Calu3 (cell line): ENCODE data around the gene PLXNA4. TPM values are rescaled to one million over a fixed set of nuclear protein-coding genes. Genes with fewer than 3 reads are reported as not detected.
"Not testable (repeated sequence)": the region's sequence is repeated elsewhere in the genome, so short reads cannot be mapped to it uniquely, and the experiment has no call there.

Experiments
- BruUV-seq: library from RNA; stranded (reverse); fragments of 400-500 nt; replicated peaks from 2 replicates; lab custom pipeline; 2021; lab: Mats Ljungman, UMichigan
- CTCF ChIA-PET: fragments of 300-600 bp; sonication (Branson Sonifier 250); formaldehyde crosslinking; loops from one replicate; lab custom pipeline; 2022; ENCODE audit warnings: antibody characterized with exemption; lab: Charles Lee
- DNase-seq: peaks from one replicate; pipeline ENCODE4 v3.0.0; 2022
- H3K27ac Mint-ChIP-seq: one replicate; pipeline ENCODE4 v1.8.0; 2022; ENCODE audit warnings: mixed read lengths; ENCODE audit not compliant: unreplicated experiment
- H3K27me3 Mint-ChIP-seq: one replicate; pipeline ENCODE4 v1.8.0; 2022; ENCODE audit warnings: mixed read lengths; ENCODE audit not compliant: unreplicated experiment
- H3K36me3 Mint-ChIP-seq: one replicate; pipeline ENCODE4 v1.8.0; 2022; ENCODE audit warnings: mild to moderate bottlenecking, moderate library complexity, mixed read lengths; ENCODE audit not compliant: insufficient read depth, unreplicated experiment
- H3K4me1 Mint-ChIP-seq: one replicate; pipeline ENCODE4 v1.8.0; 2022; ENCODE audit warnings: mild to moderate bottlenecking, low read depth, mixed read lengths; ENCODE audit not compliant: unreplicated experiment
- H3K4me3 Mint-ChIP-seq: one replicate; pipeline ENCODE4 v1.8.0; 2022; ENCODE audit warnings: mild to moderate bottlenecking, low read depth, moderate library complexity, mixed read lengths; ENCODE audit not compliant: unreplicated experiment
- H3K9me3 Mint-ChIP-seq: one replicate; pipeline ENCODE4 v1.8.0; 2022; ENCODE audit warnings: low read depth, mixed read lengths; ENCODE audit not compliant: unreplicated experiment
- intact Hi-C: fragments of 100-400 bp; cut with micrococcal nuclease; formaldehyde crosslinking; loops from one replicate; pipeline ENCODE4 v1.10.0; 2022; ENCODE audit not compliant: unreplicated experiment
- total RNA-seq: library from RNA; stranded (reverse); gene quantifications from 2 replicates; pipeline ENCODE4 v1.2.3, GENCODE V29; 2022
- TF ChIP-seq, protein P1 (sequence below): fragments of 200-600 bp; IDR thresholded peaks from one replicate; pipeline ENCODE4 v1.8.0; 2022; ENCODE audit warnings: antibody characterized with exemption; ENCODE audit not compliant: unreplicated experiment

The PLXNA4 gene
- total RNA-seq, 1 experiment from 2014 or later: not detected

DNA sequence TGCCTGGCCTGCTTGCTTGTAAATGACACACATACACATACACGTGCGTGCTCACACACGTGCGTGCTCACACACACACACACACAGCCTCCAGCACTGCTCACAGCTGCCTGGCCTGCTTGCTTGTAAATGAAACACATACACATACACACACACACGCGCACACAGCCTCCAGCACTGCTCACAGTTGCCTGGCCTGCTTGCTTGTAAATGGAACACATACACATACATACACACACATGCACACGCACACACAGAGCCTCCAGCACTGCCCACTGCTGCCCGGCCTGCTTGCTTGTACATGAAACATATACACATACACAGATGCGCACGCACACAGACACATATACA, 397.2 kb downstream of the PLXNA4 start:
- no peak overlapping the region for H3K4me3 Mint-ChIP-seq
- CTCF ChIA-PET: no interaction called here
- no peaks in the 10 kb centered on the region for H3K27me3 Mint-ChIP-seq
- no peak overlapping the region for H3K27ac Mint-ChIP-seq
- BruUV-seq: no TSS peak
- H3K9me3 Mint-ChIP-seq: no peaks in the 10 kb centered on the region
- intact Hi-C loops: no loop called here
- no peaks in the 10 kb centered on the region for H3K36me3 Mint-ChIP-seq
- TF ChIP-seq, protein P1, sequence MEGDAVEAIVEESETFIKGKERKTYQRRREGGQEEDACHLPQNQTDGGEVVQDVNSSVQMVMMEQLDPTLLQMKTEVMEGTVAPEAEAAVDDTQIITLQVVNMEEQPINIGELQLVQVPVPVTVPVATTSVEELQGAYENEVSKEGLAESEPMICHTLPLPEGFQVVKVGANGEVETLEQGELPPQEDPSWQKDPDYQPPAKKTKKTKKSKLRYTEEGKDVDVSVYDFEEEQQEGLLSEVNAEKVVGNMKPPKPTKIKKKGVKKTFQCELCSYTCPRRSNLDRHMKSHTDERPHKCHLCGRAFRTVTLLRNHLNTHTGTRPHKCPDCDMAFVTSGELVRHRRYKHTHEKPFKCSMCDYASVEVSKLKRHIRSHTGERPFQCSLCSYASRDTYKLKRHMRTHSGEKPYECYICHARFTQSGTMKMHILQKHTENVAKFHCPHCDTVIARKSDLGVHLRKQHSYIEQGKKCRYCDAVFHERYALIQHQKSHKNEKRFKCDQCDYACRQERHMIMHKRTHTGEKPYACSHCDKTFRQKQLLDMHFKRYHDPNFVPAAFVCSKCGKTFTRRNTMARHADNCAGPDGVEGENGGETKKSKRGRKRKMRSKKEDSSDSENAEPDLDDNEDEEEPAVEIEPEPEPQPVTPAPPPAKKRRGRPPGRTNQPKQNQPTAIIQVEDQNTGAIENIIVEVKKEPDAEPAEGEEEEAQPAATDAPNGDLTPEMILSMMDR: no peak
- DNase-seq: no peak
- H3K4me1 Mint-ChIP-seq: no peaks in the 10 kb centered on the region

DNA sequence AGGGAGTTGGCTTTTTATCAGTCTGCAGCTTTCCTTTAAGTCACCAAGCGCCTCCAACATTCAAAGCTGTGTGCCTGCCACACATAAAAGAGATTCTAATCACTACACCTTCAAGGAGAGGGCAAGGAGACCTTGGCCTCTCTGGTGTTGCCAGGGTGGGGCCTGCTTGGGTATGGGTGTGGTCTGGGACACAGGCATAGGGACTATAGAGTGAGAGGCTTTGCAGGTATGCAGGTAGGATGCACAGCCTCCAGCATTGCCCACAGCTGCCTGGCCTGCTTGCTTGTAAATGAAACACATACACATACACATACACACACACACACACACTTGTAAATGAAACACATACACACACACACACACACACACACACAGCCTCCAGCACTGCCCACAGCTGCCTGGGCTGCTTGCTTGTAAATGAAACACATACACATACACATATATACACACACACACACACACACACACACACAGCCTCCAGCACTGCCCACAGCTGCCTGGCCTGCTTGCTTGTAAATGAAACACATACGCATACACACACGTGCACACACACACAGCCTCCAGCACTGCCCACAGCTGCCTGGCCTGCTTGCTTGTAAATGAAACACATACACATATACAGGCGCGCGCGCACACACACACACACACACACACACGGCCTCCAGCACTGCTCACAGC, 397.7 kb downstream of the PLXNA4 start:
- H3K27me3 Mint-ChIP-seq, BruUV-seq, H3K9me3 Mint-ChIP-seq: not testable (repeated sequence)

DNA sequence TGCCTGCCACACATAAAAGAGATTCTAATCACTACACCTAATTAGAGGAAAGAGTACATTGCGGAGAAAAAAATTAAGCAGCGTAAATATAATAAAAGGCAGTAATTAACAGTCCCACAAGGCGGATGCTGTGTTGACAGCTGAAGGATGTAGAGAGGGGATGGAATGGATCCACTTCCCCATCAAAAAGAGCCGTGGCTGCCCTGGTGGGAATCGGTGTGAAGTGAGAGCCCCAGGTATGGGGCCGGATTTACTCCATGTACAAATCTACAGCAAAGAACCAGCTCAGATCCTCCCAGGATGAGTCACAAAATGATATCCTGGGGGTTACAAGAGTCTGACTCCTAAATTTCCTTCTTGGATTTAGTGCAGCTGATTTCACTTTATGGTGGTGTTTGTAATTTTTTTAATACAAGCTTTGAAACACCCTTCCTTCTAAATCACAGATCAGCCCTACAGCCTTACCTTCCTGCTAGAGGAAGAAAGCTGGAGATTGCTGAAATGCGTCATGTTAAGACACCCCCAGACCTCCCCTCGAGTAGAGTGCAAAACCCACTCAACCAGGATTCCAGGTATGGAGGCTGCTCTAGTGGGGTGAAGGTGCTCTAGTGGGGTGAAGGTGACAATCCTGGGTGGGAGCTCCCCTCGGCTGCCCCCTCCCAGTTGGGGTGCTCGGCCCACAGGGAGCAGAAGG, 398.4 kb downstream of the PLXNA4 start:
- no peak for DNase-seq
- Mint-ChIP-seq H3K4me1 (no peaks in the 10 kb centered on the region), H3K36me3 (no peaks in the 10 kb centered on the region), H3K27me3 (peaks cover 8% of the 10 kb centered on the region), H3K4me3 (no peak overlapping the region), H3K9me3 (no peaks in the 10 kb centered on the region), H3K27ac (no peak overlapping the region)
- BruUV-seq: no TSS peak
- CTCF ChIA-PET: no interaction called here
- TF ChIP-seq, protein P1: no peak
- intact Hi-C loops: no loop called here

More for the DNA sequence above, 397.7 kb downstream of the PLXNA4 start:
- H3K36me3 Mint-ChIP-seq, H3K4me3 Mint-ChIP-seq, DNase-seq, intact Hi-C loops, H3K4me1 Mint-ChIP-seq, CTCF ChIA-PET, H3K27ac Mint-ChIP-seq: not testable (repeated sequence)

DNA sequence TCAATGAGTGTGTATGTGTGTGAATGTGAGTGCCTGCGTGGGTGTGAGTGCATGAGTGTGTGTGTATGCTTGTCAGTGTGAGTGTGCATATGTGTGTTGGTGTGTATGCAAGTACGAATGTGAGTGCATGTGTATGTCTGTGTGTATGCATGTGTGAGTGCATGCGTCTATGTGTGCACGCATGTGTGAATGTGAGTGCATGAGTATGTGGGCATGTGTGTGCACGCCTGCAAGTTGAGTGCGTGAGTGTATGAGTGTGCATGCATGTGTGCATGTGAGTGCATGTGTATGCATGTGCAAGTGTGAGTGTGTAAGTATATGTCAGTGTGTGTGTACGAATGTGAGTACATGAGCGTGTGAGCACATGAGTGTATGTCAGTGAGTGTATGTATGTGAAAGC, 399.6 kb downstream of the PLXNA4 start:
- Mint-ChIP-seq H3K27me3 (peaks cover 14% of the 10 kb centered on the region), H3K4me3 (no peak overlapping the region), H3K27ac (no peak overlapping the region), H3K4me1 (no peaks in the 10 kb centered on the region), H3K9me3 (no peaks in the 10 kb centered on the region), H3K36me3 (no peaks in the 10 kb centered on the region)
- intact Hi-C loops: no loop called here
- CTCF ChIA-PET: no interaction called here
- TF ChIP-seq, protein P1: no peak
- no TSS peak for BruUV-seq
- no peak for DNase-seq

DNA sequence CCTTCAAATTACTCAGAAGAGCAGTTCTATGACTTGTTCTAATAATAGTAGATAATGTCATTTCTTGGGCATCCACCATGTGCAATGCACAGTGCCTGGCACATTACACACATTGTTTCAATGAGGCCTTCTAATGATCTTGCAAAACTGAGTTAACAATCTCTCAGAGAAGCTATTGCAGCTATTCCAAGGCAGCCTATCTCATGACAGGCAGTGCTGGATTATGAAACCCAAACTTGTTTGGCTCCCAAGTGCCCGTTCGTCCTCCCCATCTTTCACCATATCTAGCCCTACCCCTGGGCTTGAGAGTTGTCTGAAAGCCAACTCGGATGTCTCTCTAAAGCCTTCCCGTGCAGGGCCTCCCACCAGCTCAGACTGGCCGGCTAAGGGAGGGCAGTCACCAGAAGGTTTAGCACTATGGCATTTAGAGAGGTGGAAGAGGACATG, 405.1 kb downstream of the PLXNA4 start:
- H3K27ac Mint-ChIP-seq: no peak overlapping the region
- no peak overlapping the region for H3K4me3 Mint-ChIP-seq
- no peaks in the 10 kb centered on the region for H3K36me3 Mint-ChIP-seq
- intact Hi-C loops: no loop called here
- no TSS peak for BruUV-seq
- DNase-seq: no peak
- TF ChIP-seq, protein P1: no peak
- peaks cover 2% of the 10 kb centered on the region for H3K9me3 Mint-ChIP-seq
- no peaks in the 10 kb centered on the region for H3K4me1 Mint-ChIP-seq
- CTCF ChIA-PET: no interaction called here
- H3K27me3 Mint-ChIP-seq: peaks cover 68% of the 10 kb centered on the region
